ENCODE measurements around the gene CACFD1.

The CACFD1 gene

GRCh38 chr9:133483611-133484010 is 23.8 kb downstream of the CACFD1 start:
- DNase-seq (ENCODE audit: low read depth in 2 of 2), result no peak

- DNase-seq (ENCODE audit: low read depth in 2 of 2), result no peak
These were observed 25.1 kb downstream of the CACFD1 start for GRCh38 chr9:133484671-133485437.

- DNase-seq (ENCODE audit: low read depth in 2 of 2), result no peak
These were observed 25.9 kb downstream of the CACFD1 start for GRCh38 chr9:133485531-133486260.

GRCh38 chr9:133487331-133487725 is 27.6 kb downstream of the CACFD1 start:
- no peak for DNase-seq (ENCODE audit: low read depth in 2 of 2)

GRCh38 chr9:133488686-133489252 is 29.0 kb downstream of the CACFD1 start:
- no peak for DNase-seq (ENCODE audit: low read depth in 2 of 2)

- DNase-seq (ENCODE audit: low read depth in 2 of 2), result no peak
These were observed 29.7 kb downstream of the CACFD1 start for GRCh38 chr9:133489253-133490190.

- no peak for DNase-seq (ENCODE audit: low read depth in 2 of 2)
These were observed 30.5 kb downstream of the CACFD1 start for GRCh38 chr9:133490201-133490681.

- no peak for DNase-seq (ENCODE audit: low read depth in 2 of 2)
These were observed 31.3 kb downstream of the CACFD1 start for GRCh38 chr9:133490865-133491655.

- DNase-seq (ENCODE audit: low read depth in 2 of 2), result no peak
These were observed 31.8 kb downstream of the CACFD1 start for GRCh38 chr9:133491656-133491925.

- DNase-seq (ENCODE audit: low read depth in 2 of 2), result no peak
These were observed 32.6 kb downstream of the CACFD1 start for GRCh38 chr9:133492061-133493021.

- DNase-seq (ENCODE audit: low read depth in 2 of 2), result no peak
These were observed 33.6 kb downstream of the CACFD1 start for GRCh38 chr9:133493428-133493827.

GRCh38 chr9:133493845-133494540 is 34.2 kb downstream of the CACFD1 start:
- no peak for DNase-seq (ENCODE audit: low read depth in 2 of 2)

- DNase-seq (ENCODE audit: low read depth in 2 of 2), result no peak
These were observed 35.0 kb downstream of the CACFD1 start for GRCh38 chr9:133494636-133495326.

GRCh38 chr9:133495327-133496293 is 35.8 kb downstream of the CACFD1 start:
- DNase-seq (ENCODE audit: low read depth in 2 of 2), result no peak

- DNase-seq (ENCODE audit: low read depth in 2 of 2), result no peak
These were observed 37.4 kb downstream of the CACFD1 start for GRCh38 chr9:133496861-133497842.

All from stimulated activated CD8-positive, alpha-beta memory T cell treated with anti-CD3 and anti-CD28 coated beads, Interleukin-2, amount 100 ng/mL, for 1 hour (primary cell).